Astrocyte (in vitro differentiated cells and primary cell): ENCODE measurements around the gene CST3. TPM values are rescaled to one million over a fixed set of nuclear protein-coding genes. Genes with fewer than 3 reads are reported as not detected.
"Not testable (repeated sequence)": the region's sequence is repeated elsewhere in the genome, so short reads cannot be mapped to it uniquely, and the experiment has no call there.

Experiments used
- DNase-seq: peaks from one replicate; pipeline ENCODE4 v3.0.0-alpha.2; 2010; ENCODE audit warnings: low read depth
- FAIRE-seq: peaks from 2 replicates; lab custom pipeline; 2011; peaks lifted over from hg19 to GRCh38; lab: Jason Lieb, UNC
- H2AFZ ChIP-seq: 2 replicates; pipeline ENCODE4 v1.6.0; 2012; ENCODE audit warnings: low read depth, low read length, inconsistent platforms
- H3K27ac ChIP-seq: 2 replicates; pipeline ENCODE4 v1.5.1; 2011; ENCODE audit warnings: low read depth, low read length, inconsistent platforms
- H3K27me3 ChIP-seq: 2 replicates; pipeline ENCODE4 v1.6.0; 2011; ENCODE audit warnings: low read length, inconsistent platforms; ENCODE audit not compliant: insufficient read depth
- H3K36me3 ChIP-seq: 2 replicates; pipeline ENCODE4 v1.5.1; 2011; ENCODE audit warnings: low read length, inconsistent platforms; ENCODE audit not compliant: insufficient read depth
- H3K4me1 ChIP-seq: 2 replicates; pipeline ENCODE4 v1.5.1; 2011; ENCODE audit warnings: low read length, inconsistent platforms; ENCODE audit not compliant: insufficient read depth
- H3K4me2 ChIP-seq: 2 replicates; pipeline ENCODE4 v1.6.0; 2012; ENCODE audit warnings: low read length, inconsistent platforms
- H3K4me3 ChIP-seq: 2 replicates; pipeline ENCODE4 v1.5.1; 2011; ENCODE audit warnings: low read depth, mild to moderate bottlenecking, low read length, inconsistent platforms; ENCODE audit not compliant: insufficient read depth
- H3K79me2 ChIP-seq: 2 replicates; pipeline ENCODE4 v1.6.0; 2012; ENCODE audit warnings: mild to moderate bottlenecking, low read length, inconsistent platforms; ENCODE audit not compliant: insufficient read depth
- H3K9ac ChIP-seq: 2 replicates; pipeline ENCODE4 v1.6.0; 2012; ENCODE audit warnings: mild to moderate bottlenecking, low read length, inconsistent platforms
- H3K9me3 ChIP-seq: 2 replicates; pipeline ENCODE4 v1.5.1; 2012; ENCODE audit warnings: low read depth, mild to moderate bottlenecking, low read length, inconsistent platforms; ENCODE audit not compliant: insufficient read depth
- H4K20me1 ChIP-seq: 2 replicates; pipeline ENCODE4 v1.6.0; 2012; ENCODE audit warnings: low read length, inconsistent platforms; ENCODE audit not compliant: insufficient read depth
- H3K27ac Mint-ChIP-seq: one replicate; pipeline ENCODE4 v1.8.0; 2021; ENCODE audit warnings: mild to moderate bottlenecking, mixed read lengths; ENCODE audit not compliant: unreplicated experiment
- H3K27me3 Mint-ChIP-seq: one replicate; pipeline ENCODE4 v1.8.0; 2021; ENCODE audit warnings: low read depth, mixed read lengths; ENCODE audit not compliant: unreplicated experiment
- H3K36me3 Mint-ChIP-seq: one replicate; pipeline ENCODE4 v1.8.0; 2021; ENCODE audit warnings: low read depth, mixed read lengths; ENCODE audit not compliant: unreplicated experiment
- H3K4me1 Mint-ChIP-seq: one replicate; pipeline ENCODE4 v1.8.0; 2021; ENCODE audit warnings: low read depth, mixed read lengths; ENCODE audit not compliant: unreplicated experiment
- H3K4me3 Mint-ChIP-seq: one replicate; pipeline ENCODE4 v1.8.0; 2021; ENCODE audit warnings: mild to moderate bottlenecking, moderate library complexity, mixed read lengths; ENCODE audit not compliant: unreplicated experiment
- H3K9me3 Mint-ChIP-seq: one replicate; pipeline ENCODE4 v1.8.0; 2021; ENCODE audit warnings: mild to moderate bottlenecking, mixed read lengths; ENCODE audit not compliant: unreplicated experiment
- EZH2 ChIP-seq: IDR thresholded peaks from 2 replicates; pipeline ENCODE4 v1.6.1; 2012; ENCODE audit warnings: mild to moderate bottlenecking, low read length, inconsistent platforms; ENCODE audit not compliant: insufficient read depth
- total RNA-seq: library from RNA; stranded (reverse); gene quantifications from 2 replicates; pipeline ENCODE4 v1.2.1, GENCODE V29; 2021
- TF ChIP-seq, protein P1 (sequence below): IDR thresholded peaks from 2 replicates; pipeline ENCODE4 v1.5.1; 2011; ENCODE audit warnings: low read depth, mild to moderate bottlenecking, inconsistent platforms, low read length, moderate library complexity; ENCODE audit not compliant: insufficient read depth

Gene CST3
- total RNA-seq, 1 donor from 2014 or later, result 316 TPM

DNA sequence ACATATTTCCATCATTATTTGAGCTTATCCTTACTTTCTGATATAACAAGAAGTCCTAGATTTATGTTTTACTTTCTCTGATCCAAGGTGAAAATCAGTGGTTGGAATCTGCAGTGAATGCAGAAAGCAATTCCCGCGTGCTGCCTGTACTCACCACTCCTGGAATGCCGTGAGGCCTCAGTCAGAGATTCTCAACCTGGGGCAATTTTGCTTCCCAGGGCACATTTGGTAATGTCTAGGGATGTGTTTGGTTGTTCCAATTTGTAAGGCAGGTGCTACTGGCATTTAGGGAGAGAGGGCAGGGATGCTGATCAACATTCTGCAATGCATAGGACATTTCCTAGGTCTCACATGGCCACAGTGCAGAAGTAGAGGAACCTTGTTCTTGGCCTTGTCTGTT is 27.2 kb upstream of the CST3 start:
- no peak for DNase-seq
- H3K79me2 ChIP-seq, result no peaks in the 10 kb centered on the region
- H3K9me3 Mint-ChIP-seq, result no peaks in the 10 kb centered on the region
- no peak overlapping the region for H3K4me3 Mint-ChIP-seq
- no peak overlapping the region for H3K4me3 ChIP-seq
- H3K9me3 ChIP-seq, result no peaks in the 10 kb centered on the region
- no peaks in the 10 kb centered on the region for H3K36me3 Mint-ChIP-seq
- no peak for FAIRE-seq
- H3K27me3 Mint-ChIP-seq, result no peaks in the 10 kb centered on the region
- H3K27ac ChIP-seq, result no peak overlapping the region
- peaks cover 14% of the 10 kb centered on the region for H3K4me1 Mint-ChIP-seq
- no peaks in the 10 kb centered on the region for H3K4me1 ChIP-seq
- no peaks in the 10 kb centered on the region for H3K36me3 ChIP-seq
- no peak overlapping the region for H2AFZ ChIP-seq
- H4K20me1 ChIP-seq, result no peaks in the 10 kb centered on the region
- H3K9ac ChIP-seq, result no peak overlapping the region
- no peaks in the 10 kb centered on the region for H3K27me3 ChIP-seq
- no peak overlapping the region for H3K4me2 ChIP-seq
- TF ChIP-seq, protein P1, sequence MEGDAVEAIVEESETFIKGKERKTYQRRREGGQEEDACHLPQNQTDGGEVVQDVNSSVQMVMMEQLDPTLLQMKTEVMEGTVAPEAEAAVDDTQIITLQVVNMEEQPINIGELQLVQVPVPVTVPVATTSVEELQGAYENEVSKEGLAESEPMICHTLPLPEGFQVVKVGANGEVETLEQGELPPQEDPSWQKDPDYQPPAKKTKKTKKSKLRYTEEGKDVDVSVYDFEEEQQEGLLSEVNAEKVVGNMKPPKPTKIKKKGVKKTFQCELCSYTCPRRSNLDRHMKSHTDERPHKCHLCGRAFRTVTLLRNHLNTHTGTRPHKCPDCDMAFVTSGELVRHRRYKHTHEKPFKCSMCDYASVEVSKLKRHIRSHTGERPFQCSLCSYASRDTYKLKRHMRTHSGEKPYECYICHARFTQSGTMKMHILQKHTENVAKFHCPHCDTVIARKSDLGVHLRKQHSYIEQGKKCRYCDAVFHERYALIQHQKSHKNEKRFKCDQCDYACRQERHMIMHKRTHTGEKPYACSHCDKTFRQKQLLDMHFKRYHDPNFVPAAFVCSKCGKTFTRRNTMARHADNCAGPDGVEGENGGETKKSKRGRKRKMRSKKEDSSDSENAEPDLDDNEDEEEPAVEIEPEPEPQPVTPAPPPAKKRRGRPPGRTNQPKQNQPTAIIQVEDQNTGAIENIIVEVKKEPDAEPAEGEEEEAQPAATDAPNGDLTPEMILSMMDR, result no peak
- no peak for TF ChIP-seq EZH2
- H3K27ac Mint-ChIP-seq, result no peak overlapping the region

DNA sequence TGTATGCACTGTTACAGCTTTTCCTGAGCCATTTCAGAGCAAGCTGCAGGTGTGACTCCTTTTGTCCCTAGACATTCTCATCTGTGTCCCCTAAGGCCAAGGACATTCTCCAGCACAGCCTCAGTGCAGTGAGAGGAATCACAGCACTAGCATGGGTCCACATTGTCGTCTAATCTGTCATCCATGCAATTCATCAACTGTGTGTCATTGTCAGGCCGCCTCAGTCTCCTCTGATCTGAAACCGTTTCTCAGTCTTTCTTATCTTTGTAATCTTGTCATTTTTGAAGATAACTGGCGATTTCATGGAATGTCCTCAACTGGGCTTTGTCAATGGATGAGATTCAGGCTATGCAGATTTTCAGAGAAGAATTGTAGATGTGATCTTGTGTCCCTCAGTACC is 26.3 kb upstream of the CST3 start:
- H3K27ac ChIP-seq, H3K4me1 ChIP-seq, H3K27me3 Mint-ChIP-seq, H3K9me3 ChIP-seq, FAIRE-seq, H3K27me3 ChIP-seq, H3K79me2 ChIP-seq, H3K36me3 ChIP-seq, H2AFZ ChIP-seq, DNase-seq, H3K4me3 Mint-ChIP-seq, H3K4me2 ChIP-seq, H3K4me3 ChIP-seq, H3K9ac ChIP-seq, H3K9me3 Mint-ChIP-seq, H3K27ac Mint-ChIP-seq, H4K20me1 ChIP-seq, H3K36me3 Mint-ChIP-seq: not testable (repeated sequence)
- peaks cover 22% of the 10 kb centered on the region for H3K4me1 Mint-ChIP-seq

DNA sequence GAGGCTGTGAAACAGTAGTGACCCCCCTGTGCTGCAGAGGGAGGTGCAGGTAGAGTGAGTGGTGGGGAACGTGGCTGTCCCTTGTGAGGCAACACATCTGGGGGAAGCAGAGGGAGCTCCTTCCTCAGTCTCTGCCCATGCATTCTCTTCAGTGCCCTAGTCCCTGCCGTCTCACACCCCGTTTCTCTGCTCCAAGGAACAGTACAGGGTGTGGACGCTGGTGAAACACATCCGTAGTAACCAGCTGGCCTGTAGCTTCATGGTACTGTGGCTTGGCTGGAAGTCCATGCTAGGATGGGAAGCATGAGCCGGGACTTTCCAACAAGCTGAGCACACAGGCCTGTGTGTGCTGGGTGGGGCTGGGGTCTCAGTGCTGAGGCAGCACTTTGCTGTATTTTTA is 25.4 kb upstream of the CST3 start:
- no peaks in the 10 kb centered on the region for H3K36me3 Mint-ChIP-seq
- no peaks in the 10 kb centered on the region for H3K27me3 ChIP-seq
- TF ChIP-seq EZH2, result no peak
- TF ChIP-seq, protein P1, result no peak
- H3K27ac Mint-ChIP-seq, result no peak overlapping the region
- H4K20me1 ChIP-seq, result no peaks in the 10 kb centered on the region
- no peaks in the 10 kb centered on the region for H3K36me3 ChIP-seq
- no peaks in the 10 kb centered on the region for H3K9me3 ChIP-seq
- no peak overlapping the region for H3K4me2 ChIP-seq
- no peak overlapping the region for H3K9ac ChIP-seq
- H3K4me3 Mint-ChIP-seq, result no peak overlapping the region
- DNase-seq, result no peak
- H3K4me1 ChIP-seq, result no peaks in the 10 kb centered on the region
- no peaks in the 10 kb centered on the region for H3K27me3 Mint-ChIP-seq
- no peak overlapping the region for H2AFZ ChIP-seq
- H3K9me3 Mint-ChIP-seq, result no peaks in the 10 kb centered on the region
- H3K79me2 ChIP-seq, result no peaks in the 10 kb centered on the region
- no peak overlapping the region for H3K27ac ChIP-seq
- H3K4me1 Mint-ChIP-seq, result peaks cover 26% of the 10 kb centered on the region
- no peak overlapping the region for H3K4me3 ChIP-seq
- FAIRE-seq, result no peak
